Ectodermal cell (in vitro differentiated cells): ENCODE data around the gene NR6A1.

ENCODE experiments used
- H3K27ac ChIP-seq: 2 replicates; pipeline ENCODE4 v1.7.0; 2013; ENCODE audit warnings: mild to moderate bottlenecking, low read depth, low read length; ENCODE audit not compliant: insufficient read depth, poor library complexity, severe bottlenecking
- H3K27me3 ChIP-seq: 2 replicates; pipeline ENCODE4 v1.7.0; 2013; ENCODE audit warnings: mild to moderate bottlenecking, low read length; ENCODE audit not compliant: insufficient read depth, control insufficient read depth, poor library complexity, severe bottlenecking
- H3K36me3 ChIP-seq: one replicate; pipeline ENCODE4 v1.7.0; 2013; ENCODE audit warnings: low read length; ENCODE audit not compliant: control insufficient read depth, insufficient read depth
- H3K4me1 ChIP-seq: one replicate; pipeline ENCODE4 v1.7.0; 2013; ENCODE audit warnings: low read length; ENCODE audit not compliant: control insufficient read depth, insufficient read depth
- H3K4me3 ChIP-seq: 2 replicates; pipeline ENCODE4 v1.7.0; 2013; ENCODE audit warnings: low read depth, low read length, control low read depth; ENCODE audit not compliant: insufficient read depth
- H3K9me3 ChIP-seq: 2 replicates; pipeline ENCODE4 v1.7.0; 2013; ENCODE audit warnings: mild to moderate bottlenecking, low read length, moderate library complexity; ENCODE audit not compliant: control insufficient read depth
- WGBS, 2 experiments: methylation state at CpG; one replicate each; pipeline ENCODE4 v1.1.7; 2013; ENCODE audit warnings: missing lambda C conversion rate in 2 of 2; 5-methylcytosine and 5-hydroxymethylcytosine counted together

Gene NR6A1

GRCh38 chr9:124784509-124784908 is 13.4 kb upstream of the NR6A1 start:
- no peak overlapping the region for H3K4me3 ChIP-seq
- H3K36me3 ChIP-seq: no peaks in the 10 kb centered on the region
- WGBS, 2 experiments: 95 to 97% methylated on average over 2 of the region's 2 CpGs
- H3K9me3 ChIP-seq: no peaks in the 10 kb centered on the region
- H3K27ac ChIP-seq: no peak overlapping the region
- H3K27me3 ChIP-seq: no peaks in the 10 kb centered on the region
- peaks cover 9% of the 10 kb centered on the region for H3K4me1 ChIP-seq

- Histone ChIP-seq H3K36me3 (no peaks in the 10 kb centered on the region), H3K9me3 (no peaks in the 10 kb centered on the region), H3K4me3 (no peak overlapping the region), H3K27me3 (no peaks in the 10 kb centered on the region), H3K4me1 (peaks cover 15% of the 10 kb centered on the region), H3K27ac (no peak overlapping the region)
- 67 to 95% methylated on average over 1 to 2 of the region's 2 CpGs for WGBS, 2 experiments
Observed at GRCh38 chr9:124783830-124784229, 12.7 kb upstream of the NR6A1 start.

GRCh38 chr9:124782661-124783574 is 11.8 kb upstream of the NR6A1 start:
- WGBS, 2 experiments: 87% methylated on average over 13 of the region's 13 CpGs
- peaks cover 15% of the 10 kb centered on the region for H3K4me1 ChIP-seq
- H3K27ac ChIP-seq: no peak overlapping the region

GRCh38 chr9:124781967-124782660 is 11.0 kb upstream of the NR6A1 start:
- Histone ChIP-seq H3K36me3 (no peaks in the 10 kb centered on the region), H3K27me3 (peaks cover 8% of the 10 kb centered on the region), H3K9me3 (no peaks in the 10 kb centered on the region), H3K27ac (no peak overlapping the region), H3K4me1 (peaks cover 15% of the 10 kb centered on the region), H3K4me3 (no peak overlapping the region)
- whole genome bisulfite sequencing, 2 experiments: 96 to 97% methylated on average over 3 of the region's 3 CpGs

More at GRCh38 chr9:124782661-124783574, 11.8 kb upstream of the NR6A1 start:
- Histone ChIP-seq H3K4me3 (no peak overlapping the region), H3K27me3 (no peaks in the 10 kb centered on the region), H3K36me3 (no peaks in the 10 kb centered on the region), H3K9me3 (no peaks in the 10 kb centered on the region)

GRCh38 chr9:124780757-124781151 is 9.6 kb upstream of the NR6A1 start:
- Histone ChIP-seq H3K4me3 (no peak overlapping the region), H3K36me3 (no peaks in the 10 kb centered on the region), H3K9me3 (no peaks in the 10 kb centered on the region), H3K27me3 (peaks cover 21% of the 10 kb centered on the region), H3K4me1 (peaks cover 15% of the 10 kb centered on the region), H3K27ac (no peak overlapping the region)
- WGBS, 2 experiments: 97% methylated on average over 4 of the region's 4 CpGs

- Histone ChIP-seq H3K36me3 (no peaks in the 10 kb centered on the region), H3K4me1 (peaks cover 15% of the 10 kb centered on the region), H3K27me3 (peaks cover 26% of the 10 kb centered on the region), H3K4me3 (no peak overlapping the region), H3K9me3 (no peaks in the 10 kb centered on the region), H3K27ac (no peak overlapping the region)
- 82 to 83% methylated on average over 14 of the region's 14 CpGs for WGBS, 2 experiments
Observed at GRCh38 chr9:124780060-124780756, 9.1 kb upstream of the NR6A1 start.

- H3K9me3 ChIP-seq: no peaks in the 10 kb centered on the region
- H3K27me3 ChIP-seq: peaks cover 26% of the 10 kb centered on the region
- no peaks in the 10 kb centered on the region for H3K36me3 ChIP-seq
- H3K4me3 ChIP-seq: no peak overlapping the region
- H3K27ac ChIP-seq: peak overlapping the region; percentile 38
- peaks cover 15% of the 10 kb centered on the region for H3K4me1 ChIP-seq
- 7 to 10% methylated on average over 6 of the region's 6 CpGs for WGBS, 2 experiments
Observed at GRCh38 chr9:124779368-124780059, 8.4 kb upstream of the NR6A1 start.

- WGBS, 2 experiments: 87% methylated on average over 11 of the region's 11 CpGs
Observed at GRCh38 chr9:124778575-124779367, 7.7 kb upstream of the NR6A1 start.

GRCh38 chr9:124776954-124777648 is 6.0 kb upstream of the NR6A1 start, which contains the start of gene OLFML2A:
TSS of gene OLFML2A (plus strand) at chr9:124777133. CDS start at chr9:124777271, 138 bp downstream.
- Histone ChIP-seq H3K27ac (no peak within 1 kb of the TSS), H3K9me3 (no peaks in the 10 kb centered on the region), H3K27me3 (peaks cover 26% of the 10 kb centered on the region), H3K4me3 (peak within 1 kb of the TSS; percentile 53), H3K36me3 (no peaks in the 10 kb centered on the region), H3K4me1 (peaks cover 15% of the 10 kb centered on the region)
- WGBS, 2 experiments: 2% methylated on average over 87 of the region's 87 CpGs

More at GRCh38 chr9:124778575-124779367, 7.7 kb upstream of the NR6A1 start:
- Histone ChIP-seq H3K4me3 (no peak overlapping the region), H3K27me3 (peaks cover 26% of the 10 kb centered on the region), H3K27ac (peak overlapping the region; percentile 38), H3K4me1 (peaks cover 15% of the 10 kb centered on the region), H3K9me3 (no peaks in the 10 kb centered on the region), H3K36me3 (no peaks in the 10 kb centered on the region)
